Ovary (tissue), 9 donors: ENCODE results near the gene MRPS18C. TPM values are rescaled to one million over a fixed set of nuclear protein-coding genes. Genes with fewer than 3 reads are reported as not detected.
"Not testable (repeated sequence)": the region's sequence is repeated elsewhere in the genome, so short reads cannot be mapped to it uniquely, and the experiment has no call there.

Experiments
- DNase-seq, 5 donors: peaks; one replicate each; pipeline ENCODE4 v3.0.0-alpha.2; 2019 to 2020
- H3K27ac ChIP-seq, 2 donors: fragments of 200-600 bp; one replicate each; pipeline versions ENCODE4 v1.5.1 to v1.8.0; 2019 to 2022
- H3K27me3 ChIP-seq: fragments of 200-600 bp; one replicate; pipeline ENCODE4 v1.8.0; 2022
- H3K36me3 ChIP-seq: fragments of 200-600 bp; sonication (generic); one replicate; pipeline ENCODE4 v1.5.1; 2019
- H3K4me1 ChIP-seq: one replicate; pipeline ENCODE4 v1.8.1; 2013; ENCODE audit warnings: mild to moderate bottlenecking, moderate library complexity; ENCODE audit not compliant: insufficient read depth
- H3K4me3 ChIP-seq: fragments of 200-600 bp; sonication (generic); one replicate; pipeline ENCODE4 v1.5.1; 2017
- H3K9me3 ChIP-seq, 2 donors: fragments of 200-600 bp in 1 of 2; sonication (generic) in 1 of 2; one replicate each; pipeline versions ENCODE4 v1.5.1 to v1.8.1; 2013 to 2019; ENCODE audit warnings: mild to moderate bottlenecking in 1 of 2, moderate library complexity in 1 of 2
- EP300 ChIP-seq: sonication (generic); formaldehyde crosslinking; IDR thresholded peaks from one replicate; pipeline ENCODE4 v1.6.1; 2017; ENCODE audit warnings: antibody characterized with exemption
- POLR2A ChIP-seq: fragments of 450-650 bp; IDR thresholded peaks from one replicate; pipeline ENCODE4 v1.6.1; 2017; ENCODE audit warnings: antibody characterized with exemption, mild to moderate bottlenecking, moderate library complexity
- whole genome bisulfite sequencing, 3 donors: extraction: QIAGEN DNeasy Blood & Tissue Kit in 1 of 3; methylation state at CpG; one replicate each; pipeline versions ENCODE4 v1.1.5 to v1.1.7; 2013 to 2017; 5-methylcytosine and 5-hydroxymethylcytosine counted together
- intact Hi-C, 4 donors: fragments of 100-400 bp; cut with DNase I; formaldehyde crosslinking; loops; one replicate each; pipeline versions ENCODE4 v1.11.0 to v1.15.1; 2022 to 2023
- polyA plus RNA-seq, 2 donors: library from polyadenylated mRNA; stranded (reverse); fragments of 200-250 nt in 1 of 2; fragments of 350-450 nt in 1 of 2; fragmentation: Illumina TruSeq in 1 of 2; extraction: RNeasy Lipid Tissue Mini Kit (QIAGEN cat#74804) in 1 of 2; gene quantifications; one replicate each; pipeline ENCODE4 v1.2.3, GENCODE V29; 2013 to 2014
- total RNA-seq, 7 donors: library from RNA; depleted of rRNA in 2 of 7; stranded (reverse); fragments of >200 nt in 2 of 7; fragmentation: NEBNext Ultra II Directional in 3 of 7; extraction: Animal tissue kit (Norgen Biotek cat#: 25700) in 3 of 7; gene quantifications; one replicate each; pipeline versions ENCODE4 v1.1.0 to v1.2.4, GENCODE V29; 2016 to 2023
- TF ChIP-seq, protein P1 (sequence below), 3 donors: fragments of 450-650 bp in 2 of 3; fragments of 200-600 bp in 1 of 3; IDR thresholded peaks; one replicate each; pipeline versions ENCODE4 v1.5.1 to v1.8.0; 2016 to 2022; ENCODE audit warnings: antibody characterized with exemption in 3 of 3, mild to moderate bottlenecking in 1 of 3
- donor health status: DM: no; HTN: no; CAD: no; lungs with moderate emphysema.
- donor health status: DM: no; HTN: no; CAD: no.
- donor health status: Bipolar disorder and iron deficiency.
- donor health status: DM: yes; HTN: yes; CAD: no.
- donor health status: DM: no; HTN: no; CAD: no.
- donor health status: DM: yes; HTN: yes; CAD: no.

MRPS18C gene
- total and polyA plus RNA-seq, 9 donors: 13.0 to 47.5 (median 35.7) TPM

DNA sequence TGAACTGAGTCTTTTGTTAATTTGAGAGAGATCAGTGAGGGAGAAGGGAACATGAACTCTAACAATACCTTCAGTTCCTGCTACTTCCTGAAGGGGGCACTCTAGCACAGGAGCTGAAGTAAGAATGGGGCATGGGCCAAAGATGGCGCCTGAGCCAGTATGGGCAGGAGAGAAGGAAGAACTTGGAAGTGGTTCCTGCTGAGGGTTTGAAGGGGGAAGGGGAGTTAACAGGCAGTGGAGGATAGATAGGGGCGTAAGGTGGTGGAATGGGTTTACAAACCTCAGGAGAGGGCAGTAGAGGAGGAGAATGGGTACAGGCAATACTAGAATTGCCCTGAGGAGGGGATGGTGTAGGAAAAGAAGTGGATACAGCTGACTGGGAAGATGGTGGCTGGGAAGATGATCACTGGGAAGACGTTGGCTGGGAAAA, 53.3 kb downstream of the MRPS18C start:
- not testable (repeated sequence) for H3K27me3 ChIP-seq, H3K36me3 ChIP-seq, H3K4me1 ChIP-seq, H3K9me3 ChIP-seq, H3K4me3 ChIP-seq, H3K27ac ChIP-seq
- intact Hi-C loops: loop anchor here in 2 of 4 donors (10.0 kb wide), 1 partner anchor 126 kb away; no protein-coding TSS in a partner anchor
- TF ChIP-seq, protein P1, sequence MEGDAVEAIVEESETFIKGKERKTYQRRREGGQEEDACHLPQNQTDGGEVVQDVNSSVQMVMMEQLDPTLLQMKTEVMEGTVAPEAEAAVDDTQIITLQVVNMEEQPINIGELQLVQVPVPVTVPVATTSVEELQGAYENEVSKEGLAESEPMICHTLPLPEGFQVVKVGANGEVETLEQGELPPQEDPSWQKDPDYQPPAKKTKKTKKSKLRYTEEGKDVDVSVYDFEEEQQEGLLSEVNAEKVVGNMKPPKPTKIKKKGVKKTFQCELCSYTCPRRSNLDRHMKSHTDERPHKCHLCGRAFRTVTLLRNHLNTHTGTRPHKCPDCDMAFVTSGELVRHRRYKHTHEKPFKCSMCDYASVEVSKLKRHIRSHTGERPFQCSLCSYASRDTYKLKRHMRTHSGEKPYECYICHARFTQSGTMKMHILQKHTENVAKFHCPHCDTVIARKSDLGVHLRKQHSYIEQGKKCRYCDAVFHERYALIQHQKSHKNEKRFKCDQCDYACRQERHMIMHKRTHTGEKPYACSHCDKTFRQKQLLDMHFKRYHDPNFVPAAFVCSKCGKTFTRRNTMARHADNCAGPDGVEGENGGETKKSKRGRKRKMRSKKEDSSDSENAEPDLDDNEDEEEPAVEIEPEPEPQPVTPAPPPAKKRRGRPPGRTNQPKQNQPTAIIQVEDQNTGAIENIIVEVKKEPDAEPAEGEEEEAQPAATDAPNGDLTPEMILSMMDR (IDR thresholded peaks at IDR 0.05): peak in 2 of 3 donors; percentile 21 to 52
- peak in 2 of 5 donors; percentile 31 to 56 for DNase-seq
- 68 to 71% (median 71%) methylated on average over 3 of the region's 3 CpGs for WGBS, 3 donors

DNA sequence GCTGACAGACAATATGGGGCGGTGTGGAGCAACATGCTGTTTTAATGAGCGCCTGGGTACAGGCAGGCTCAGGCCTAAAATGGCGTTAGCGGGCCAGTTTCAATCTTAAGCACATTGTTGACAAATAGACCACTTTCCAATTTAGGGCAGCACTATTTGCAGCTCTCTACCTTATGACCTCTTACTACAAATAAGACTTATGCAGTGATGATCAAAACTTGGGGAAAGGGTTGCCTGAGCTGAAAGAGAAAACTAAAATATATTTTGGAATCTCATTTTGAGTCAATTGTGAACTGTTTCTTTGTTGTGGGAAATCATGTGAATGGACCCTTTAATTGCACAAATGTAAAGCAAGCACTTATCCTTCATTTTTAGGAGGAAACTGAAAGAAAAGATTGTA, 54.6 kb downstream of the MRPS18C start:
- 71 to 91% (median 73%) methylated on average over 4 of the region's 4 CpGs for whole genome bisulfite sequencing, 3 donors
- intact Hi-C loops: loop anchor here in 1 of 4 donors (10.0 kb wide), 1 partner anchor 124 kb away; no protein-coding TSS in a partner anchor
- Histone ChIP-seq H3K27ac (no peak overlapping the region), H3K4me3 (no peak overlapping the region), H3K9me3 (no peaks in the 10 kb centered on the region), H3K36me3 (no peaks in the 10 kb centered on the region), H3K4me1 (no peaks in the 10 kb centered on the region), H3K27me3 (no peaks in the 10 kb centered on the region)
- no peak for TF ChIP-seq POLR2A
- no peak for TF ChIP-seq EP300
- TF ChIP-seq, protein P1 (IDR thresholded peaks at IDR 0.05): no peak
- no peak for DNase-seq

Other genes with a start within 250 kb of the MRPS18C start
- 10 to 100 TPM in 3 of 7 donors, 1 to 10 TPM in 4; 8.4 to 12.3 (median 9.5) TPM for gene COQ2, start 171.3 kb upstream of the MRPS18C start, total RNA-seq
- 10 to 100 TPM in 1 of 2 donors, 1 to 10 TPM in 1; 8.7 to 18.1 TPM for gene COQ2, start 171.3 kb upstream of the MRPS18C start, polyA plus RNA-seq
- gene HPSE, start 121.2 kb upstream of the MRPS18C start, total RNA-seq: 10 to 100 TPM in 2 of 7 donors, 1 to 10 TPM in 5; 4.3 to 23.3 (median 6.4) TPM
- 1 to 10 TPM; 6.2 to 6.9 TPM for gene HPSE, start 121.2 kb upstream of the MRPS18C start, polyA plus RNA-seq
- gene HELQ, start 235 bp upstream of the MRPS18C start, total RNA-seq: 10 to 100 TPM; 17.2 to 30.8 (median 22.7) TPM
- gene HELQ, start 235 bp upstream of the MRPS18C start, polyA plus RNA-seq: 10 to 100 TPM; 15.5 to 19.1 TPM
- 10 to 100 TPM; 14.5 to 43.1 (median 33.8) TPM for gene ABRAXAS1, start 29.0 kb downstream of the MRPS18C start, total RNA-seq
- 10 to 100 TPM; 23.5 to 25.7 TPM for gene ABRAXAS1, start 29.0 kb downstream of the MRPS18C start, polyA plus RNA-seq
- gene GPAT3, start 80.0 kb downstream of the MRPS18C start, total RNA-seq: 10 to 100 TPM in 6 of 7 donors, 1 to 10 TPM in 1; 9.0 to 23.1 (median 14.9) TPM
- gene GPAT3, start 80.0 kb downstream of the MRPS18C start, polyA plus RNA-seq: 10 to 100 TPM; 13.6 to 23.2 TPM